HFFc6 (cell line): ENCODE measurements around the gene ADCY2. TPM values are rescaled to one million over a fixed set of nuclear protein-coding genes. Genes with fewer than 3 reads are reported as not detected.

Source experiments
- DNase-seq: peaks from one replicate; pipeline ENCODE4 v3.0.0-alpha.2; 2018
- H3K27ac Mint-ChIP-seq: 2 replicates; pipeline ENCODE4 v1.8.0; 2020; ENCODE audit warnings: mild to moderate bottlenecking, mixed read lengths
- H3K27me3 Mint-ChIP-seq: 2 replicates; pipeline ENCODE4 v1.8.0; 2021; ENCODE audit warnings: mild to moderate bottlenecking, moderate library complexity, mixed read lengths; ENCODE audit not compliant: insufficient read depth
- H3K36me3 Mint-ChIP-seq: 2 replicates; pipeline ENCODE4 v1.8.0; 2021; ENCODE audit warnings: low read depth, mixed read lengths
- H3K4me1 Mint-ChIP-seq: 2 replicates; pipeline ENCODE4 v1.8.0; 2020; ENCODE audit warnings: low read depth, mixed read lengths
- H3K4me3 Mint-ChIP-seq: 2 replicates; pipeline ENCODE4 v1.8.0; 2020; ENCODE audit warnings: mild to moderate bottlenecking, moderate library complexity, mixed read lengths
- H3K9me3 Mint-ChIP-seq: 2 replicates; pipeline ENCODE4 v1.8.0; 2020; ENCODE audit warnings: mild to moderate bottlenecking, mixed read lengths
- CTCF ChIP-seq: fragments of 200-600 bp; sonication (generic); IDR thresholded peaks from 2 replicates; pipeline ENCODE4 v1.5.0; 2021; ENCODE audit warnings: antibody characterized with exemption, mild to moderate bottlenecking
- total RNA-seq, 6 experiments: library from RNA; stranded (reverse); fragmentation: NEBNext Ultra II Directional; extraction: Animal tissue kit (Norgen Biotek cat#: 25700); gene quantifications; 2 replicates in 1 of 6; 3 replicates in 5 of 6; pipeline ENCODE4 v1.2.3, GENCODE V29; 2021

The ADCY2 gene
- total RNA-seq, 6 experiments from 2014 or later = not detected

GRCh38 chr5:7756453-7756852 is 360.5 kb downstream of the ADCY2 start:
- Mint-ChIP-seq H3K27me3 (peaks cover 4% of the 10 kb centered on the region), H3K27ac (no peak overlapping the region), H3K4me1 (no peaks in the 10 kb centered on the region), H3K9me3 (no peaks in the 10 kb centered on the region; the same call in 1 of the 2 replicates), H3K36me3 (no peaks in the 10 kb centered on the region), H3K4me3 (no peak overlapping the region)
- DNase-seq = no peak
- TF ChIP-seq CTCF = no peak

GRCh38 chr5:7759257-7759871 is 363.4 kb downstream of the ADCY2 start:
- Mint-ChIP-seq H3K27ac (no peak overlapping the region), H3K4me1 (no peaks in the 10 kb centered on the region), H3K9me3 (no peaks in the 10 kb centered on the region; the same call in 1 of the 2 replicates), H3K27me3 (peaks cover 4% of the 10 kb centered on the region), H3K36me3 (no peaks in the 10 kb centered on the region), H3K4me3 (no peak overlapping the region)
- no peak for DNase-seq
- TF ChIP-seq CTCF = no peak

- Mint-ChIP-seq H3K27ac (no peak overlapping the region), H3K9me3 (no peaks in the 10 kb centered on the region; the same call in 1 of the 2 replicates), H3K27me3 (peaks cover 3% of the 10 kb centered on the region), H3K4me3 (no peak overlapping the region), H3K4me1 (no peaks in the 10 kb centered on the region), H3K36me3 (no peaks in the 10 kb centered on the region)
- no peak for DNase-seq
- TF ChIP-seq CTCF = no peak
Observed at GRCh38 chr5:7759951-7760580, 364.1 kb downstream of the ADCY2 start.

- no peaks in the 10 kb centered on the region for H3K4me1 Mint-ChIP-seq
- peaks cover 2% of the 10 kb centered on the region for H3K27me3 Mint-ChIP-seq
- H3K9me3 Mint-ChIP-seq = no peaks in the 10 kb centered on the region; the same call in 1 of the 2 replicates
- H3K36me3 Mint-ChIP-seq = no peaks in the 10 kb centered on the region
- H3K27ac Mint-ChIP-seq = no peak overlapping the region
- no peak overlapping the region for H3K4me3 Mint-ChIP-seq
- TF ChIP-seq CTCF = no peak
- DNase-seq = no peak
Observed at GRCh38 chr5:7762267-7762666, 366.3 kb downstream of the ADCY2 start.

- Mint-ChIP-seq H3K27ac (no peak overlapping the region), H3K27me3 (no peaks in the 10 kb centered on the region; the same call in none of the 2 replicates), H3K4me1 (no peaks in the 10 kb centered on the region), H3K9me3 (no peaks in the 10 kb centered on the region; the same call in 1 of the 2 replicates), H3K4me3 (no peak overlapping the region), H3K36me3 (no peaks in the 10 kb centered on the region)
- TF ChIP-seq CTCF = no peak
- DNase-seq = no peak
Observed at GRCh38 chr5:7763621-7764072, 367.7 kb downstream of the ADCY2 start.
